Thyroid gland (tissue), 4 donors: Measurements from ENCODE around the gene PPP2R2D. TPM values are rescaled to one million over a fixed set of nuclear protein-coding genes. Genes with fewer than 3 reads are reported as not detected.

ENCODE experiments used
- DNase-seq, 2 donors: peaks; one replicate each; pipeline ENCODE4 v3.0.0-alpha.2; 2019
- H3K27ac ChIP-seq, 3 donors: fragments of 200-600 bp; sonication (generic); 1 replicate in 2 of 3; 2 replicates in 1 of 3; pipeline ENCODE4 v1.5.1; 2016 to 2019; ENCODE audit warnings: mild to moderate bottlenecking in 1 of 3, moderate library complexity in 1 of 3
- H3K27me3 ChIP-seq: fragments of 200-600 bp; sonication (generic); one replicate; pipeline ENCODE4 v1.5.1; 2019
- H3K36me3 ChIP-seq, 2 donors: fragments of 200-600 bp; sonication (generic); one replicate each; pipeline ENCODE4 v1.5.1; 2016 to 2019
- H3K4me1 ChIP-seq, 2 donors: fragments of 200-600 bp; sonication (generic); one replicate each; pipeline ENCODE4 v1.5.1; 2017 to 2019
- H3K4me3 ChIP-seq, 3 donors: fragments of 200-600 bp; sonication (generic); replicated peaks in 1 of 3; 1 replicate in 2 of 3; 2 replicates in 1 of 3; pipeline ENCODE4 v1.5.1; 2016; ENCODE audit warnings: mild to moderate bottlenecking in 1 of 3
- H3K9me3 ChIP-seq: fragments of 200-600 bp; sonication (generic); one replicate; pipeline ENCODE4 v1.5.1; 2017
- POLR2A ChIP-seq, 2 donors: fragments of 450-650 bp; IDR thresholded peaks; one replicate each; pipeline ENCODE4 v1.6.1; 2017; ENCODE audit warnings: antibody characterized with exemption in 2 of 2, mild to moderate bottlenecking in 2 of 2, moderate library complexity in 1 of 2
- WGBS, 2 donors: methylation state at CpG; one replicate each; pipeline ENCODE4 v1.1.5; 2017; 5-methylcytosine and 5-hydroxymethylcytosine counted together
- intact Hi-C: fragments of 100-400 bp; cut with DNase I; formaldehyde crosslinking; loops from one replicate; pipeline ENCODE4 v1.15.1; 2023
- total RNA-seq, 4 donors: library from RNA; depleted of rRNA; stranded (reverse); fragments of >200 nt; gene quantifications; one replicate each; pipeline ENCODE4 v1.2.3, GENCODE V29; 2016
- TF ChIP-seq, protein P1 (sequence below), 6 experiments: fragments of 200-600 bp in 3 of 6; fragments of 450-650 bp in 3 of 6; sonication (generic) in 3 of 6; IDR thresholded peaks; one replicate each; pipeline ENCODE4 v1.5.1; 2016 to 2019; ENCODE audit warnings: antibody characterized with exemption in 6 of 6, mild to moderate bottlenecking in 2 of 6, inconsistent platforms in 1 of 6, moderate library complexity in 1 of 6

PPP2R2D gene
- total RNA-seq, 4 donors from 2014 or later, result 32.3 to 38.7 (median 33.9) TPM

GRCh38 chr10:131942455-131942854, 41.6 kb downstream of the PPP2R2D start:
- WGBS, 2 donors, result 95 to 97% methylated on average over 1 of the region's 1 CpG
- DNase-seq, result no peak
- TF ChIP-seq POLR2A (IDR thresholded peaks at IDR 0.05), result no peak
- TF ChIP-seq, protein P1, sequence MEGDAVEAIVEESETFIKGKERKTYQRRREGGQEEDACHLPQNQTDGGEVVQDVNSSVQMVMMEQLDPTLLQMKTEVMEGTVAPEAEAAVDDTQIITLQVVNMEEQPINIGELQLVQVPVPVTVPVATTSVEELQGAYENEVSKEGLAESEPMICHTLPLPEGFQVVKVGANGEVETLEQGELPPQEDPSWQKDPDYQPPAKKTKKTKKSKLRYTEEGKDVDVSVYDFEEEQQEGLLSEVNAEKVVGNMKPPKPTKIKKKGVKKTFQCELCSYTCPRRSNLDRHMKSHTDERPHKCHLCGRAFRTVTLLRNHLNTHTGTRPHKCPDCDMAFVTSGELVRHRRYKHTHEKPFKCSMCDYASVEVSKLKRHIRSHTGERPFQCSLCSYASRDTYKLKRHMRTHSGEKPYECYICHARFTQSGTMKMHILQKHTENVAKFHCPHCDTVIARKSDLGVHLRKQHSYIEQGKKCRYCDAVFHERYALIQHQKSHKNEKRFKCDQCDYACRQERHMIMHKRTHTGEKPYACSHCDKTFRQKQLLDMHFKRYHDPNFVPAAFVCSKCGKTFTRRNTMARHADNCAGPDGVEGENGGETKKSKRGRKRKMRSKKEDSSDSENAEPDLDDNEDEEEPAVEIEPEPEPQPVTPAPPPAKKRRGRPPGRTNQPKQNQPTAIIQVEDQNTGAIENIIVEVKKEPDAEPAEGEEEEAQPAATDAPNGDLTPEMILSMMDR (IDR thresholded peaks at IDR 0.05), result no peak
- H3K9me3 ChIP-seq, result no peaks in the 10 kb centered on the region
- no peaks in the 10 kb centered on the region for H3K4me1 ChIP-seq
- H3K27me3 ChIP-seq, result no peaks in the 10 kb centered on the region
- H3K36me3 ChIP-seq, result peaks cover 22 to 46% of the 10 kb centered on the region in 2 donors
- no peak overlapping the region for H3K4me3 ChIP-seq
- no peak overlapping the region for H3K27ac ChIP-seq
- intact Hi-C loops, result no loop called here

DNA sequence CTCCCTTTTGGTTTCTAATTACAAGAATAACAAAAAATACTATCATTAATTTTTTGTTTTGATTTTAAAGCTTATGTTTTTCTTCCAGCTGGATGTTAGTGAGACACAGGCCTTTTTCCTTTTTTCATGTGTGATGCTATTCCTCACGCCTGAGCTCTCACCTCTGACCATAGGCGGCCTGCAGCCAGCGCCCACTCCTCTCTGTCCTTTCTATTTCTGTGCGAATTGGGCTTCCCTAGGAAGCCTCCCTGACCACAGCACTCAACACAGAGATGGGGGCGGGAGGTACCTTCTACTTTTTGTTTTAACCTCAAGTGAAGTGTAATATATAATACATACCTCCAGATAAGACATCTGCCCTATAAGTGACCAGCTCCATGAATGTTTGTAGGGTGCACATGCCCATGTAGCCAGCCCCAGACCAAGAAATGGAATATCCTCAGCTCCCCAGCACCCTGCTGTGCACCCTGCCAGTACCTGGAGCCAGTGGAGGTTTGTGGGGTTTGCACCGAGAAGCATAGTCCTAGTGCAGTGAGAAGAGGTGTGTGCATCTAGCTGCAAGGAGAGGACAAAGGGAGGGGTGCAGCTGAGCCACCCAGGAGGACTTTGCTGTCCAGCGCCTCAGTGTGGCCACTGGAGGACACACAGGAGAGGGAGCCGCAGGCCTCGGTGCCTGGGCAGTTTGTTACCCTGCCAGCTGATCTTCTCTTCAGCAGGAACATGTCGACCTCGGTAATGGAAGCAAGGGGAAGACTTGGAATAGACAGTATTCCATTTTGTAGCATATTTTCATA, 42.4 kb downstream of the PPP2R2D start:
- DNase-seq, result peak; percentile 0 to 27
- Histone ChIP-seq H3K27me3 (no peaks in the 10 kb centered on the region), H3K4me3 (no peak overlapping the region), H3K4me1 (no peaks in the 10 kb centered on the region), H3K36me3 (peaks cover 27 to 54% of the 10 kb centered on the region in 2 donors), H3K27ac (no peak overlapping the region), H3K9me3 (no peaks in the 10 kb centered on the region)
- WGBS, 2 donors, result 78 to 79% methylated on average over 10 to 11 of the region's 11 CpGs
- TF ChIP-seq, protein P1 (IDR thresholded peaks at IDR 0.05), result peak in 3 of 6 experiments; percentile 16 to 33 (median 22)
- no peak for TF ChIP-seq POLR2A (IDR thresholded peaks at IDR 0.05)
- intact Hi-C loops, result no loop called here

DNA sequence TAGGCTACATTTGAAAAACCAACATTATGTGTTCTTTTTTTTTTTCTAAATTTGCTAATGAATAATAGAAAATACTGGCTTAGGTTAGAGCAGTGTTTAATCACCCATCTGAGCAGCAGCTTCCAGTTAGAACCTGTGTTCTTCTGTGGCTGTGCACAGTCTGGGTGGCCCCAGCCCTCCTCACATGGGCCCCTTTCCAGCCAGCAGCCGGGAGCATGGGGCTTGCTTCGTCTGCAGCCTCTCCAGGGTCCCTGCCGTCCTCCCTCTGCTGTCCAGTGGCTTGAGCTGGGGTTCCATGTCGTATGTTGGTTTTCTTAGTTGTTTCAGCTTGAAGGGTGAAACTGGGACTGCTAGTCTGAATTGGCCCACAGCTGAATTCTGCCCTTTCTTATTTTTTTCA, 43.6 kb downstream of the PPP2R2D start:
- no peaks in the 10 kb centered on the region for H3K9me3 ChIP-seq
- DNase-seq, result no peak
- H3K36me3 ChIP-seq, result peaks cover 29 to 59% of the 10 kb centered on the region in 2 donors
- no peak overlapping the region for H3K27ac ChIP-seq
- intact Hi-C loops, result no loop called here
- TF ChIP-seq POLR2A (IDR thresholded peaks at IDR 0.05), result no peak
- TF ChIP-seq, protein P1 (IDR thresholded peaks at IDR 0.05), result no peak
- H3K27me3 ChIP-seq, result no peaks in the 10 kb centered on the region
- H3K4me1 ChIP-seq, result no peaks in the 10 kb centered on the region
- no peak overlapping the region for H3K4me3 ChIP-seq
- WGBS, 2 donors, result 81 to 95% methylated on average over 4 of the region's 4 CpGs

GRCh38 chr10:131944976-131945695, 44.3 kb downstream of the PPP2R2D start:
- no peak overlapping the region for H3K4me3 ChIP-seq
- 96 to 97% methylated on average over 20 to 24 of the region's 28 CpGs for WGBS, 2 donors
- H3K27ac ChIP-seq, result no peak overlapping the region
- no peaks in the 10 kb centered on the region for H3K4me1 ChIP-seq
- no peaks in the 10 kb centered on the region for H3K27me3 ChIP-seq
- DNase-seq, result no peak
- TF ChIP-seq, protein P1 (IDR thresholded peaks at IDR 0.05), result no peak
- no peak for TF ChIP-seq POLR2A (IDR thresholded peaks at IDR 0.05)
- H3K36me3 ChIP-seq, result peaks cover 32 to 60% of the 10 kb centered on the region in 2 donors
- intact Hi-C loops, result no loop called here
- H3K9me3 ChIP-seq, result no peaks in the 10 kb centered on the region

- H3K4me1 ChIP-seq, result no peaks in the 10 kb centered on the region
- H3K27ac ChIP-seq, result no peak overlapping the region
- no peaks in the 10 kb centered on the region for H3K9me3 ChIP-seq
- H3K36me3 ChIP-seq, result peaks cover 33 to 52% of the 10 kb centered on the region in 2 donors
- H3K27me3 ChIP-seq, result no peaks in the 10 kb centered on the region
- intact Hi-C loops, result no loop called here
- 90 to 92% methylated on average over 14 of the region's 14 CpGs for WGBS, 2 donors
- H3K4me3 ChIP-seq, result no peak overlapping the region
- no peak for DNase-seq
- TF ChIP-seq, protein P1 (IDR thresholded peaks at IDR 0.05), result no peak
These were observed 45.5 kb downstream of the PPP2R2D start for GRCh38 chr10:131946321-131946751.
